HG03039 (cell line): ENCODE data around the gene EXD3.
A peak's percentile ranks its signal among the peaks of the same experiment; 100 is the strongest.
"Not testable (repeated sequence)": the region's sequence is repeated elsewhere in the genome, so short reads cannot be mapped to it uniquely, and the experiment has no call there.

ENCODE experiments used
- ATAC-seq: cut with Tn5 transposase; IDR thresholded peaks from one replicate; pipeline ENCODE4 v1.9.1; 2021; ENCODE audit warnings: mild to moderate bottlenecking, moderate library complexity; ENCODE audit not compliant: unreplicated experiment

EXD3 gene

DNA sequence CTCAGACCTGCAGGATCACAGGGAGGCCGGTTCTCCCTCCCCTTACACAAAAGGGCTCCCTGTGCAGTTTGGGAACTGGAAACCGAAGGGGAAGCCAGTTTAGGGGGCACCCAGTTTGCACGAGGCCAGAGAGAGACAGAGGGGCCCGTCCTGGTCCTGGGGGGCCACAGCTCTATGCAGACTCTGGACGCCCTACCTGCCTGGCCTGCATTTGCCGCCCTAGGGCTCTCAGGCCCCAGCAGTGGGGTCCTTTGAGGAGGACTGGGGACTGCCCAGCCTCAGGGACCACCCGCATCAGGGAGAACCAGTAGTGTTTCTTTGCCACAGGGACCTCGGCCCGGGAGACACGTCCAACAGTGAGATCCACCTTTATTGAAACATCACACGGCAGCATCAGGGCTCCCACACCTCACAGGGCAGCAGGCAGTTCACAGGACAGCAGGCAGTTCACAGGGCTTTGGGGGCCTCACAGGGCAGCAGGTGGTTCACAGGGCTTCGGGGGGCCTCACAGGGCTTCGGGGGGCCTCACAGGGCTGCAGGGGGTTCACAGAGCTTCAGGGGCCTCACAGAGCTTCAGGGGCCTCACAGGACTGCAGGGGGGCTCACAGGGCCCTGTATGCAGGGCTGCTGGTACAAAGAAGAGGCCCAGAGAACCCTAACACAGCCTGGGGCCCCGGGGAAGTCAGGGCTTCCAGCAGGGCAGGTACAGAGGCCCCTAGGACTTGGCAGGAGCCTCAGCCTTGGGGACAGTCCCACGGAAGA, 36.8 kb upstream of the EXD3 start:
- ATAC-seq, result no peak

DNA sequence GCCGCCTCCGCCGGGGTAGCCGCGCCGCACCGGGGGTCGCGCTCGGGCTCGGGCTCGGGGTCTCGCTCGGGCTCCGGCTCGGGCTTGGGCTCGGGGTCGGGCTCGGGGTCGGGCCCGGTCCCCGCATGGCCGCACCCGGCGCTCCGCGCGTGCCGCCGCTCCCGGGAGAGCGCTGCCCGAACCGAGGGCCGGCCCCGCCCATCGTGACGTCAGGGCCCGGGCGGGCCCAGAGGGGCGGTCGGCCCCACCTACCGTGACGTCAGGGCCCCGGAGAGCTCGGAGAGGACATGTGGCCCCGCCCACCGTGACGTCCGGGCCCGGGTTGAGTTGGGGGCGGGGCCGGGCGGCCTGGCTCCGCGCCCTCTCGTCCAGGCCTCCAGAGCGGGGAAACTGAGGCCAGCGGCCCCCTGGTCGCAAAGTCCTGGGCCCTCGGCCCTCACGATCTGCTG, 36.2 kb upstream of the EXD3 start, which contains the start of gene NSMF:
TSS of gene NSMF (minus strand) at position 183 of the 449 bp plus-strand sequence. CDS start 232 bp downstream, outside the sequence.
- peak; percentile 67 for ATAC-seq

DNA sequence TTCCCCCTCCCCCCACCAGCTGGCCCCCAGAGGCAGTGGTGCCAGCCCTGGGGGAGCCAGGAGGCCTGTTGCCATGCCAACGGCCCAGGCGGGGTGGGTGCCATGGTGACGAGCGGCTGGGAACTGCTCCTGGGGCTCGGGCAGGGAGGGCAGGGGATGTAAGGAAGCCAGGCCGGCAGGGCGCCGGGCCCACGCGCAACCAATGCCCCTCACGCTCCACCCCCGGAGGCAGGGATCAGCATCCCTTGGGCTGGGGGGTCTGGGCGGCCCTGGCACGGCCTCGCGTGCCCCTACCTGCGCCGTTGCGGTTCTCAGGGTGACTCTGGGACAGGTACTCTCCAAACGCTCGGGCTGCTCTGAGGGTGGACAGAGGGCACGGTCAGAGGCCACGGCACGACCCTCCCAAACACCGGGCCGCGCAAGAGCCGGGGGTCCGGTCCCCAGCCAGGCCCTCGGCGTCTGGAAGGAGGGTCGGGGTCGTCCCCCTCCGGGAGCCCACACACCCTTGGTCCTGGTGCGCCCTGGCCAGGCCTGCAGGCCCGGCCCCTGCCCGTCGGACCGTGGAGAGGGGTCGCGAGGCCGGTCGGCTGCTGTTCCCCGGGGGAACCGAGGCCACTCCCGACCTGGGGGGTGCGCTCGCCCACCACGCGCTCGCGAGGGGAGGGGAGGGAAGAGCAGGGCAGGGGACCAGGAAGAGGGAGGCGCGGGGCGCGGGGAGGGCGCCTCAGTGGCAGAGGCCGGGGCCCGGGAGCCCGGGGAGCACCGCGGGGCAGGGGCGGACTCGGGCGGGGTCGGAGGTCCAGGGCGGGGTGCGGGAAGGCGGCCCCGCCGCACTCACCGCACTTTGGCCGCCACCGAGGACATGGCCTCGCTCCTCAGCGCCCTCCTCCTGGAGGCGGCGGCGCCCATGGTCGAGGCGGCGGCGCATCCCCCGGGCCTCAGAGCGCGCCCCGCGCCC, 35.5 kb upstream of the EXD3 start:
- peak; percentile 9 for ATAC-seq

DNA sequence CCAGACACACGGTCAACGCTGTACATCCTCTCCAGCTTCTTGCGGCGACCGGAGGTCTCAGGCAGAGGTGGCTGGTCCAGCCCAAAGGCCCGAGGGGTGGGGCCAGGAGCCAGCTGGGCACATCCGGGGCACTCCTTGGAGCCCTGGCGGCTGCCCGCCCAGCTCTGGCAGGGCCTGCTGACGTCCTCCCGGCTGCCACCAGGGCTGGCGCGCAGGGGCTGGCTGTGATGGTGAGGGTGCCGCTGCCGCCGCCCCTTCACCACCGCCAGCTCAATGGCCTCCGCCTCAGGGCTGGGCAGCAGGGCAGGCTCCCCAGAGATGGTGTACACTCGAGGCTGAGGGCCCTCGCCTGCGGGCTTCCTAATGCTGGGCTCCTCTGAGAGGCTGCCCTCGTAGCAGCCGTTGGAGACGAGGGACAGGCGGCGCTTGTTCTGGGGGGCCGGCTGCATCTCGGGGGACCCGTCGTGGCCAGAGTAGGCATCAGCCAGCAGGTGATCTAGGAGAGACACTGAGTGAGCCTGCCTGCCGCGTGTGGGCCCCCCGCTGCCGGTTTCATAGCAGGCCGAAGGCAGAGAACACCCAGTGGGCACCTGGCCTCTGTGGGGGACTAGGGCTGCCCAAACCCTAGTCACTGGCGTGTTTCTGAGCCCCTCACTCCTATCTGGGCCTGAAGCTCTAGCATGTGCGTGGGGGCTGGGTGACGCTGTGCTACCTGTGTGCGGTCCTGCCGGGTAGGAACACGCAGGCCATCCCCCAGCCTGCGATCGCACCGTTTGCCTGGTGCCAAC, 34.6 kb upstream of the EXD3 start:
- ATAC-seq, result no peak

DNA sequence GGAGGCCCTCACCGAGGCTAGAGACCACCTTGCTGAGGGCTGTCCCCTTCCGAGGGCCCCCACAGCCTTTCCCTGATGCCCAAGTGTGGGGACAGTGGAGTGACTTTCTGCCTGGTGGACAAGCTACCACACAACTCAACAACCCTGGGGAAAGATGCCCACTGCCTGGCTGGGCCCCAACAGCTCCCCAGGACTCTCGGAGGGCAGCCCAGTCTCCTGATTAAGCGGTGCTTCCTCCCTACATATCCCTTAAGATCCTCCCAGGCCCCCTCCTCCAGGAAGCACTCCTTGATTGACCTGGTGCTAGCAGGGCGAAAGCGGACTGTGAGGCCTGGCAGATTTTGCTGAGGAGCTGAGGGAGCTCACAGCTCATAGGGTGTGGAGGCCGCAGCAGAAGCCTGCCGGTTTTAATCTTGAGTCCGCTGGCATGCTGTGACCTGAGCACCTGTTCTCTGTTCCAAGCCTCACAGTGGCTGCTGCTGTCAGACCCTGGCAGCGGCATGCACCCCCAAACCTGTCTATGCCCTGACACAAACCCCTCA, 34.0 kb upstream of the EXD3 start:
- ATAC-seq, result no peak

DNA sequence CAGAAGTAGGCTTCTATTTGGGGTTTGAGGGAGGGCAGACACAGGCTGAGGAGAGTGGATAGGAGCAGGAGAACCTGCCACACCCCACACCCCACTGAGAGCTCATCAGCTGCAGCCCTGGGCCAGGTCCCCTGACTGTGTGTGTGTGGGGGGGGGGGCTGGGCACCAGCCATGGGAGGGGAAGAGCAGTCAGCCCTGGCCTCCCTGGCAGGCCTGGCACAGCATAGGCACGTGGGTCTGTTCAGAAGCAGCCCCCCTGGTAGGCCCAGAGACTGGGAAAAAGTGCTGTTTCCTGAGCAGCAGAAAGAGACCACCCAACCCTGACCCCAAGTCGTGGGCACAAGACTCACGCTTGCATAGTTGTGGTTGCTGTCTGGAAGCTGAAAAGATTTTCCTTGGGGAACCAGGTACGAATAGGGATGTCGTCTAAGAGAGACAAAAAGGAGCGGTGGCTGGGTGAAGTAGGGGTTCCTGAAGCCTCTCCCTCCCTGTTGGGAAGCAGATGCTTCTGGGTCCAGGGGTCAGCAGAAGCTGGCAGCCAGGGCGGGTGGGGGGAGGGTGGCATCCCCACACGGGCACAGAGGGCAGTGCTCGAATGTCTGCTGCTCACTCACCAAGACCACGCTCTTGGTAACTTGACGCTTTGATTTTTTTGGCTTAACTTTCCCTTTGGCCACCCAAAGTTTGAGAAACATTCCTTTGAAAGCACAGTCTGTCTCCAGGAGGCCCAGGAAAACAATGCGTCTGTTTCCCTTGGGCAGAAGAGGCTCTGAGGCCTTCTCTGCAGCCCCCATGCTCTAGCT, 33.3 kb upstream of the EXD3 start:
- ATAC-seq, result no peak

DNA sequence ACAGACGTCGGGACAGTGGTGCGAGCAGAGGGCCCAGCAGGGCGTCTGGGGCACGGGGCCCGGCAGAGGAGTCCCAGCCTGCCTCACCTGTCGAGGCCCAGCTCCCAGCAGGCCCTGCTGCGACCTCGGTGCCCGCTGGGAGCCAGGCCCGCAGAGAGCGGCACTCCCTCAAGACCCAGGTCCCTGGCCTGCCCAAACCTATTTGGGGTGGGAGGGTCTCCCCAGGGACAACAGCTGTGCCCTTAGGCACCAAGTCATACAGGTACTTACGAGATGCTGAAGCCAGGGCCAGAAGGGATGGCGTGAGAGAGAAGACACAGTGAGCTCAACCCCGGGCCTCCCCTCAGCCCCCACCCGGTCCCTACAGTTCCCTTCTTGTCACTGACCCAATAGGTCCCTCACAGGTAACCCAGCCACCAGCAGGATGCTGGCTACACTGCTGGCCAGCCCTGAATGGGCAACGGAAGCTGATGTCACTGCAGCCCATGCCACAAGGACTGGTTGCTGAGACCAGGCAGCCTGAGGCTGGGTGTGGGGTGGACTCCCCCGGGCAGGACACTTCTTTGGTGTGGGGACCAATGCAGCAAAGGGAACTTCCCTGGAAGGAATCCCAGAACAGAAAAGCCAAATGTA, 32.5 kb upstream of the EXD3 start:
- ATAC-seq, result no peak

DNA sequence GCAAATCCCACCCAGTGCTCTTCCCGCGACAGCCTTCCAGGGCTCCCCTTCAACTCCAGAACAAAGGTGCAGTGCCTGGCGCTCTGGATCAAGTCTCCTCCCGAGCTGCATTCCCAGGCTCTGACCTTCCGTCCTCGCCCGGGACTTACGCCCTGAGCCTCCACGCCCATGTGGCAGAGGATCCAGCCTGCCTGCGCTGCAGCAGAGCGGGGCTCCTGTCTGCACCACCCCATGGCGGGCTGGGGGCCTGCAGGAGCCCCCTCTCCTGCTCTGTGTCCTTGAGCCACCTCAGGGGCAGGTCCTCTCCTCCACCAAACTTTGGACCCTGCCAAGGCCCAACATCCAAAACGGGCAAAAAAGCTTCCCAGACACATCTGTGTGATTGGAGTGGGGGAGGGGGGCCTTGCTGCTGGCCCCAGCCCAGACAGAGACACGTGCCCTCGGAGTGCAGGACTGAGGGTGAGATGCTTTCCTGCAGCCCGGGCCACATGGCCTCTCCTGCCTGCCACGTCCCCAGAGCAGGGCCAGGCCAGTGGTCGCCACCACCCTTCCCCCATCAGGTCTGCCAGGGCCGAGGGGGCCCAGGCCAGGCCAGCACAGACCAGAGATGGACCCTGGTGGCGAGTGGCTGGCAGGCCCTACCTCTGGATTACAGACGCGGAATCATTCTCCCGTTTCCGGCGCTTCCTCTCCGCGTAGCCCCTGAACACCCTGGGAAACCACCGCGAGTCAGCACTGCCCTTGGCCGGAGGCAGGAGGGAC, 31.8 kb upstream of the EXD3 start:
- no peak for ATAC-seq

DNA sequence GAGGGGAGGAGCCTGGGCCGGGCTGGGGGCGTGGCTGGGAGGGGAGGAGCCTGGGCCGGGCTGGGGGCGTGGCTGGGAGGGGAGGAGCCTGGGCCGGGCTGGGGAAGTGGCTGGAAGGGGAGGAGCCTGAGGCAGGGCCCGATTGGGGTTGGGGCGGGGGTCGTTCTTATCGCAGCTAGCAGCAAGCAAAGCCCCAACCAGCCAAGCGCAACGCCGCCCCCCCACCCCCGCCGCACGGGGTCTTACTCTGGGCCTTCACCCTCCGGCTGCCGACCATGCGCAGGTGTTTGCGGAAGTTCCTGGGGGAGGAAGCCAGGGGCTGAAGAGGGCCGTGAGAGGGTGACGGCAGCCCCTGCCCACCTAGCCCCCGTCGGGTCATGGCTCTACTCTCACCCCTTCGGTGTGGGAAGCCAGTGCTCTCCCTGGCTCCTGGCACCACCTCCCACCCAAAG, 31.2 kb upstream of the EXD3 start:
- no peak for ATAC-seq

DNA sequence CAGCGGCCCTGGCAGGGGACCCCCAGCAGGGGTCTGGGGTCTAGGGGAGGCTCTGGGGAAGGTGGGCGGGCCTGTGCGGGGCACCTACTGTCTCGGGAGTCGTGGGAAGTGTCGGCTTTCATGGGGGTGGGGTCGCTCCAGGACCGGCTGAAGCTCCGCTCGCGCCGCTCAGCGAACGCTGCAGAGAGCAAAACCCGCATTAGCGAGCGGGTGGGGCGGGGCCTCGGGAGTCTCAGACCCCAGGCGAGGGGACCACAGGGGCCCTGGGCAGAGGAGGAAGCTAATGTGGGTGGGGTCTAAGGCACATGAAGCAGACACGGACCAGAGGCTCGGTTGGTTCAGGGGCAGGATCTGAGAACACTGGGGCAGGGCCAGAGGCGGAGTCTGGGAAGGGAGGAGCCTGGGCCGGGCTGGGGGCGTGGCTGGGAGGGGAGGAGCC, 30.7 kb upstream of the EXD3 start:
- peak; percentile 38 for ATAC-seq

DNA sequence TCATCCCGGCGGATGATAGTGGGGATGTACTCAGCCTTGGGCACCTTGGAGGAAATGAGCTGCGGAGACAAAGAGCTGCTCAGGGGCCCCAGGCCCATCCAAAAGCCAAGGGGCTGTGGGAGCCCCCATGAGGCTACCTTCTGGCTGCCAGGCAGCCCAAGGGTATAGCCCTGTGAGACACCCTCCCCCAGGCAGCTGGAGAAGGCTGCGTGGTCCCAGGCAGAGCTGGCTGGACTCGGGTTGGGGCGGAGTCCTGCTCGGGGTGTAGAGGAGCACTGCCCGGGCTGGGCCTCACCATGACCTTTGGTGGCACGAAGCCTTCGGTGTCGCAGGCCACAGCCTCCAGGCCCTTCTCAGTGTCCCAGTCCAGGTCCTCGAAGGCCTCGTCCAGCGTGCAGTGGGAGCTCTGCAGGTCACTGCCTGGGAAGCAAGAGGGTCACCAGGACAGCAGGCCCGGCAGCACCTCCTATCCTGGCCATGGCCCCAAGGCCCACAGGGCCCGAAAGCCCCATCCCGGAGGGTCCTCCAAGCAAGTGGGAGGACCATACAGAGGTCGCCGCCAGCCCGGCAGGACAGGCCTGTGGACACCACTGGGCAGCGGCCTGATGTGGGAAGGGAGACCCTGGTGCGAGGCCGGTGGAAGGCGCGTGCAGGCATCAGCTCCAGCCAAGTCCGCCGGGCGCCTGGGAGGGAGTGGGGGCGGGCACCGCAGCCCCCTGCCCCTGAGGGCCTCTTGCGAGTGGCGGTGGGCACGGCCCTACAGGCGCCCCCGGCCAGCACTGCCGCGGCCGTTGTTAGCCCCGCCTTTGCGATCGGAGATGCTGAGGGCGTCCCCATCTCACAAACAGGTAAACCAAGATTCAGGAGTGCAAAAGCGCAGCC, 30.0 kb upstream of the EXD3 start:
- ATAC-seq, result no peak

DNA sequence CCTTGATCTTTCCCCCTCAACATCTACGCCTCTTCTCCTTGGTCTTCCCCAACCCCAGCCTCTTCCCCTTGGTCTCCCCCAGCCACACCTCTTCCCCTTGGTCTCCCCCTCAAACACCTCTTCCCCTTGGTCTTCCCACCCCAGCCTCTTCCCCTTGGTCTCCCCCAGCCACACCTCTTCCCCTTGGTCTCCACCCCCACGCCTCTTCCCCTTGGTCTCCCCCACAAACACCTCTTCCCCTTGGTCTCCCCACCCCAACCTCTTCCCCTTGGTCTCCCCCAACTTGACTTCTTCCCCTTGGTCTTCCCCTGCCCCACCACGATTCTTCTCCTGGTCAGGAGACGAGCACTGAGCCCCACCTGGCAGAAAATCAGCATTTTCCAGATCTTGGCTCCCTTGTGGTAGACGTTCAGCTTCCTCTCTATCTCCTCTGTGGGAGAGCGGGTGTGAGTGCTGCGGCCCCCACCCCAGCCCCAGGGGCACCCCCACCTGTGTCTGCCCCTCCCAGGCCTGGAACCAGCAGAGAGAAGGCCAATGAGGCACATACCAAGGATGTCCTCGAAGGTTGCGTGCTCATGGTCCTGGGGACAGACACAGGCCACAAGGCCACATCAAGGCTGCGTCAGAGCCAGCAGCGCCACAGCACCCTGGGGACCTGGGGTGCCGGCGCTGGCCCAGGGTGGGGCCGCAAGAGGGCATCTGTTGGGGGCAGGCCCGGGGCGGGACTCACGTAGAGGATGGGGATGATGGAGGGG, 29.2 kb upstream of the EXD3 start:
- ATAC-seq, result no peak

DNA sequence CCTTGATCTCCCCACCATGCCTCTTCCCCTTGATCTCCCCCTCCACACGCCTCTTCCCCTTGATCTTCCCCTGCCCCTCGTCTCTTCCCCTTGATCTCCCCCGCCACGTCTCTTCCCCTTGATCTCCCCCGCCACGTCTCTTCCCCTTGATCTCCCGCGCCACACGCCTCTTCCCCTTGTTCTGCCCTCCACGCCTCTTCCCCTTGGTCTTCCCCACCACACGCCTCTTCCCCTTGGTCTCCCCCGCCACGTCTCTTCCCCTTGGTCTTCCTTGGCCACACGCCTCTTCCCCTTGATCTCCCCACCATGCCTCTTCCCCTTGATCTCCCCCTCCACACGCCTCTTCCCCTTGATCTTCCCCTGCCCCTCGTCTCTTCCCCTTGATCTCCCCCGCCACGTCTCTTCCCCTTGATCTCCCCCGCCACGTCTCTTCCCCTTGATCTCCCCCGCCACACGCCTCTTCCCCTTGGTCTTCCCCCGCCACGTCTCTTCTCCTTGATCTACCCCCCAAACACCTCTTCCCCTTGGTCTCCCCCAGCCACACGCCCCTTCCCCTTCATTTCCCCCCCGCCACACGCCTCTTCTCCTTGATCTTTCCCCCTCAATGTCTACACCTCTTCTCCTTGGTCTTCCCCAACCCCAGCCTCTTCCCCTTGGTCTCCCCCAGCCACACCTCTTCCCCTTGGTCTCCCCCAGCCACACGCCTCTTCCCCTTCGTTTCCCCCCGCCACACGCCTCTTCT, 28.5 kb upstream of the EXD3 start:
- ATAC-seq, result not testable (repeated sequence)

DNA sequence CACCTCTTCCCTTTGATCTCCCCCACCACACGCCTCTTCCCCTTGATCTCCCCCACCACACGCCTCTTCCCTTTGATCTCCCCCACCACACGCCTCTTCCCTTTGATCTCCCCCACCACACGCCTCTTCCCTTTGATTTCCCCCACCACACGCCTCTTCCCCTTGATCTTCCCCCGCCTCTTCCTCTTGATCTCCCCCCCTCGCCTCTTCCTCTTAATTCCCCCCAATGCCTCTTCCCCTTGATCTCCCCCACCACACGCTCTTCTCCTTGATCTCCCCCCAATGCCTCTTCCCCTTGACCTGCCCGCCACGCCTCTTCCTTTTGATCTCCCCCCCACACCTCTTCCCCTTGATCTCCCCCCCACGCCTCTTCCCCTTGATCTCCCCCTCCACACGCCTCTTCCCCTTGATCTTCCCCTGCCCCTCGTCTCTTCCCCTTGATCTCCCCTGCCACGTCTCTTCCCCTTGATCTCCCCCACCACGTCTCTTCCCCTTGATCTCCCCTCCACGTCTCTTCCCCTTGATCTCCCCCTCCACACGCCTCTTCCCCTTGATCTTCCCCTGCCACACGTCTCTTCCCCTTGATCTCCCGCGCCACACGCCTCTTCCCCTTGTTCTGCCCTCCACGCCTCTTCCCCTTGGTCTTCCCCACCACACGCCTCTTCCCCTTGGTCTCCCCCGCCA, 27.7 kb upstream of the EXD3 start:
- ATAC-seq, result not testable (repeated sequence)

DNA sequence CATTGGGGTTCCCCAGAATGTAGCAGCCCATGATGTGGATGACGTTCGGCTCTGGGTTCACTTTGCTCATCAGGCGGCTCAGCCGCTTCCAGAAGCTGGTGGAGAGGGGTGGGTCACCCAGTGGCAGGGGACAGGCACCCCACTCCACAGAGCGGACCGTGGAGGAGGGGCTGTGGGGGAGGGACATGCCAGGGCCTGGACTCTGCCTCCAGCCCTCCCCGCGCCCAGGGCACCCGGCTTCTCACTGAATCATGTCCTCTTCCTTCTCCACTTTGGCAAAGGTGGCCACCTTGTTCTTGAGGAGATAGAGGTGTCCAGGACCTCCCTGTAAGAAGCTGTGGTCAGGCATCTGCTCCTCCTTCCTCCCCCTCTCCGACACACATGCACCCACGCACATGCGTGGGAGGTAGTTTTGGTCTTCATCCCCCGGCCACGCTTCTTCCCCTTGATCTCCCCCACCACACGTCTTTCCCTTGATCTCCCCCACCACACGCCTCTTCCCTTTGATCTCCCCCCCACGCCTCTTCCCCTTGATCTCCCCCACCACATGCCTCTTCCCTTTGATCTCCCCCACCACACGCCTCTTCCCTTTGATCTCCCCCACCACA, 27.1 kb upstream of the EXD3 start:
- no peak for ATAC-seq
